Pancreas (tissue), 10 donors: ENCODE results near the gene CD244. TPM values are rescaled to one million over a fixed set of nuclear protein-coding genes. Genes with fewer than 3 reads are reported as not detected.
"Not testable (repeated sequence)": the region's sequence is repeated elsewhere in the genome, so short reads cannot be mapped to it uniquely, and the experiment has no call there.

Experiments used
- ATAC-seq, 4 donors: fragments of 200-7000 bp; cut with Tn5 transposase; one replicate each; pipeline versions ENCODE4 v1.8.0 to v1.9.1; 2020; ENCODE audit warnings: mild to moderate bottlenecking in 4 of 4, moderate library complexity in 4 of 4
- DNase-seq, 6 donors: peaks; one replicate each; pipeline ENCODE4 v3.0.0-alpha.2; 2020
- FAIRE-seq: peaks from 2 replicates; lab custom pipeline; 2012; peaks lifted over from hg19 to GRCh38; lab: Jason Lieb, UNC
- H3K27ac ChIP-seq, 4 donors: fragments of 200-600 bp; sonication (generic); 1 replicate in 3 of 4; 2 replicates in 1 of 4; pipeline versions ENCODE4 v1.5.0 to v1.8.0; 2020
- H3K27me3 ChIP-seq, 4 donors: fragments of 200-600 bp; one replicate each; pipeline ENCODE4 v1.8.0; 2021
- H3K36me3 ChIP-seq, 3 donors: fragments of 200-600 bp; sonication (generic) in 1 of 3; one replicate each; pipeline versions ENCODE4 v1.5.0 to v1.8.0; 2020 to 2021
- H3K4me1 ChIP-seq, 3 donors: fragments of 200-600 bp; one replicate each; pipeline ENCODE4 v1.8.0; 2021
- H3K4me3 ChIP-seq, 4 donors: fragments of 200-600 bp; sonication (generic) in 2 of 4; one replicate each; pipeline versions ENCODE4 v1.5.0 to v1.8.0; 2020 to 2021
- H3K9me3 ChIP-seq, 4 donors: fragments of 200-600 bp; one replicate each; pipeline ENCODE4 v1.8.0; 2021
- WGBS, 2 donors: extraction: QIAGEN DNeasy Blood & Tissue Kit; methylation state at CpG; one replicate each; pipeline ENCODE4 v1.1.7; 2013; 5-methylcytosine and 5-hydroxymethylcytosine counted together
- intact Hi-C, 3 donors: fragments of 100-400 bp; cut with DNase I; formaldehyde crosslinking; loops; one replicate each; pipeline versions ENCODE4 v1.11.1 to v1.14.2; 2022
- polyA plus RNA-seq, 2 donors: library from polyadenylated mRNA; stranded (reverse); fragments of 200-250 nt; gene quantifications; one replicate each; pipeline ENCODE4 v1.2.3, GENCODE V29; 2013
- total RNA-seq, 6 donors: library from RNA; stranded (reverse); fragmentation: NEBNext Ultra II Directional in 4 of 6; extraction: Animal tissue kit (Norgen Biotek cat#: 25700) in 4 of 6; gene quantifications; one replicate each; pipeline versions ENCODE4 v1.2.1 to v1.2.4, GENCODE V29; 2021 to 2023
- TF ChIP-seq, protein P1 (sequence below), 4 donors: fragments of 200-600 bp; sonication (generic) in 3 of 4; IDR thresholded peaks; one replicate each; pipeline versions ENCODE4 v1.5.0 to v1.8.0; 2021; ENCODE audit warnings: antibody characterized with exemption in 4 of 4
- donor health status: healthy with polysubstance abuse.
- donor health status: DM: no; HTN: no; CAD: no; lungs with moderate emphysema.
- donor health status: DM: no; HTN: no; CAD: no.
- donor health status: control.
- donor health status: control.
- donor health status: Bipolar disorder and iron deficiency.
- donor health status: DM: yes; HTN: yes; CAD: no.
- donor health status: DM: no; HTN: no; CAD: no.
- donor health status: DM: no; HTN: no; CAD: no.
- donor health status: DM: yes; HTN: yes; CAD: no.

CD244 gene
- total and polyA plus RNA-seq, 8 donors: 0.06 to 0.79 (median 0.14) TPM; not detected in 2

GRCh38 chr1:160907976-160908375 is 45.3 kb upstream of the CD244 start:
- ATAC-seq (peak in 2 of 4 donors; percentile 38 to 56), DNase-seq (peak in 2 of 6 donors; percentile 42 to 43), FAIRE-seq (no peak)
- WGBS, 2 donors: 36 to 39% methylated on average over 7 of the region's 7 CpGs
- Histone ChIP-seq H3K4me1 (peaks cover 0 to 3% (median 0%) of the 10 kb centered on the region in 3 donors), H3K4me3 (no peak overlapping the region), H3K9me3 (no peaks in the 10 kb centered on the region), H3K27me3 (no peaks in the 10 kb centered on the region), H3K36me3 (no peaks in the 10 kb centered on the region), H3K27ac (no peak overlapping the region)
- TF ChIP-seq, protein P1, sequence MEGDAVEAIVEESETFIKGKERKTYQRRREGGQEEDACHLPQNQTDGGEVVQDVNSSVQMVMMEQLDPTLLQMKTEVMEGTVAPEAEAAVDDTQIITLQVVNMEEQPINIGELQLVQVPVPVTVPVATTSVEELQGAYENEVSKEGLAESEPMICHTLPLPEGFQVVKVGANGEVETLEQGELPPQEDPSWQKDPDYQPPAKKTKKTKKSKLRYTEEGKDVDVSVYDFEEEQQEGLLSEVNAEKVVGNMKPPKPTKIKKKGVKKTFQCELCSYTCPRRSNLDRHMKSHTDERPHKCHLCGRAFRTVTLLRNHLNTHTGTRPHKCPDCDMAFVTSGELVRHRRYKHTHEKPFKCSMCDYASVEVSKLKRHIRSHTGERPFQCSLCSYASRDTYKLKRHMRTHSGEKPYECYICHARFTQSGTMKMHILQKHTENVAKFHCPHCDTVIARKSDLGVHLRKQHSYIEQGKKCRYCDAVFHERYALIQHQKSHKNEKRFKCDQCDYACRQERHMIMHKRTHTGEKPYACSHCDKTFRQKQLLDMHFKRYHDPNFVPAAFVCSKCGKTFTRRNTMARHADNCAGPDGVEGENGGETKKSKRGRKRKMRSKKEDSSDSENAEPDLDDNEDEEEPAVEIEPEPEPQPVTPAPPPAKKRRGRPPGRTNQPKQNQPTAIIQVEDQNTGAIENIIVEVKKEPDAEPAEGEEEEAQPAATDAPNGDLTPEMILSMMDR (IDR thresholded peaks at IDR 0.05): no peak
- intact Hi-C loops: no loop called here

DNA sequence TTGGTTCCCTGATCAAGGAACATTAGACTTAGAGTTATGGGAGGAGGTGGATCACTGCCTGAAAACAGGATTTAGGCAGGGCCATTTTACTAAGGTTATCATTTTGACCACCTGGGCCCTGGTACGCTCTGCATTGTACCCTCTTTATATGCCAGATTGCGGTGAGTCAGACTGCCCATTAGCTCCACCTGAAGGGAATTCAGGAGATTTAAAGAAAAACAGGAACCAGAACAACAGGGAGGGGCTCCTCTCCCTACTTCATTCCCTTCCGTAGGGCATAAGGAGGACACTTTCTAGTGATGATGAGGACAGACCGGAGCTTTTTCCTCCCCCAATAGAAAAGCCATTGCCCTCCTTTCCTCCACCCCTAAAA is 42.9 kb upstream of the CD244 start:
- intact Hi-C loops: no loop called here
- Histone ChIP-seq H3K27ac (no peak overlapping the region), H3K36me3 (no peaks in the 10 kb centered on the region), H3K9me3 (no peaks in the 10 kb centered on the region), H3K4me3 (no peak overlapping the region), H3K27me3 (no peaks in the 10 kb centered on the region), H3K4me1 (no peaks in the 10 kb centered on the region)
- FAIRE-seq (no peak), ATAC-seq (peak in 1 of 4 donors; percentile 63), DNase-seq (no peak)
- TF ChIP-seq, protein P1 (IDR thresholded peaks at IDR 0.05): no peak
- 76 to 81% methylated on average over 4 of the region's 4 CpGs for WGBS, 2 donors

DNA sequence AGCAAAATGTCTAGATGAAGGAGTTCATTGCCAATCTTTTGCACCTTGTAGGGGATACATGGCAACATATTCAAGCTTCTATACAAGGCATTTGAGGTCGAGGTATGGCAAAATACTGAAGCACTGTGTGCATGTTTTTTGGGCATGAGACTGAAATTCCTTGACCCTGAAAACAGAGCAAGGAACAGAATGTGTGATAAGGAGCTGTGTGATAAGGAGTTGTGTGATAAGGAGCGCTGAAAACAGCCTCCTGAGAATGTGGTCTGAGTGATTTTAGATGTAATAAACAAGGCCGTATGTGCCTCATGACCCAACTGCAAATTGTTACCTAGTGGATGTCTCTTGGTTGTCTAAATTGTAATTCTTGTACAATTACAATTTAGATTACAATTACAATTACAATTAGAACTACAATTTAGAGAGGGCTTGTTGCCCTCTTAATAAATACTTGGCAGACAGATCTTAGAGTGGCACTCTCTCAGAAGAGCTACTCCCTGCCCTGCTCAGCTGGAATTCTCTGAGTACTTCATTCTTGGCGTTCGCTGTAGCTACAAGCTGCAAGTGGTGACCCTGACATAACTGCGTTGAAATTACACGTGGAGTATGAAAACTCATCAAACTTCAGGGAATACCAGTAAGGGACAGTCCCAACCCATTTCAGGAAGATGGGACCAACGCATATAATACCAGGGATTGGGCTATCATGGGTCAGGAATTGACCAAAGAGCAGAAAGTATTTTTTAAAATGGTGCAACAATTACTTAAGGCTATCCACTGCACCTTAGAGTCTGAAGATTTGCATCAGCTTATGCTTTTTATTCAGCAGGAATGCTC is 42.3 kb upstream of the CD244 start:
- Histone ChIP-seq H3K9me3 (no peaks in the 10 kb centered on the region), H3K4me3 (no peak overlapping the region), H3K27ac (no peak overlapping the region), H3K27me3 (no peaks in the 10 kb centered on the region), H3K36me3 (no peaks in the 10 kb centered on the region), H3K4me1 (no peaks in the 10 kb centered on the region)
- no peak for FAIRE-seq
- intact Hi-C loops: no loop called here
- ATAC-seq: peak in 2 of 4 donors; percentile 58 to 69
- no peak for DNase-seq
- 38 to 42% methylated on average over 8 of the region's 8 CpGs for WGBS, 2 donors
- TF ChIP-seq, protein P1 (IDR thresholded peaks at IDR 0.05): no peak

GRCh38 chr1:160902251-160902650 is 39.6 kb upstream of the CD244 start:
- H3K9me3 ChIP-seq, H3K27ac ChIP-seq, DNase-seq, H3K4me3 ChIP-seq, FAIRE-seq, H3K36me3 ChIP-seq, intact Hi-C loops, ATAC-seq, H3K4me1 ChIP-seq, H3K27me3 ChIP-seq: not testable (repeated sequence)
- 80 to 91% methylated on average over 1 of the region's 1 CpG for WGBS, 2 donors

GRCh38 chr1:160901768-160902167 is 39.1 kb upstream of the CD244 start:
- Histone ChIP-seq H3K9me3 (no peaks in the 10 kb centered on the region), H3K27me3 (no peaks in the 10 kb centered on the region), H3K4me1 (no peaks in the 10 kb centered on the region), H3K4me3 (no peak overlapping the region), H3K27ac (no peak overlapping the region), H3K36me3 (no peaks in the 10 kb centered on the region)
- WGBS, 2 donors: 91 to 92% methylated on average over 2 of the region's 2 CpGs
- intact Hi-C loops: no loop called here
- ATAC-seq (no peak), FAIRE-seq (no peak), DNase-seq (no peak)
- TF ChIP-seq, protein P1 (IDR thresholded peaks at IDR 0.05): no peak

DNA sequence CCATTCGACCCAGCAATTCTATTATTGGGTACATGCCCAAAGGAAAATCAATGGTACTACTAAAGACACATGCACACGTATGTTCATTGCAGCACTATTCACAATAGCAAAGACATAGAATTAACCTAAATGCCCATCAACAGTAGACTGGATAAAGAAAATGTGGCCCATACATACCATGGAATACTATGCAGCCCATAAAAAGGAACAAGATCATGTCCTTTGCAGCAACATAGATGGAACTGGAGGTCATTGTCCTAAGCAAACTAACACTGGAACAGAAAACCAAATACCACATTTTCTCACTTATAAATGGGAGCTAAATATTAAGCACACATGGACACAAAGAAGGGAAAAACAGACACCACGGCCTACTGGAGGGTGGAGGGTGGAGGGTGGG is 38.0 kb upstream of the CD244 start:
- H3K27me3 ChIP-seq, FAIRE-seq, intact Hi-C loops, H3K4me1 ChIP-seq, DNase-seq, H3K9me3 ChIP-seq, H3K4me3 ChIP-seq, H3K36me3 ChIP-seq, ATAC-seq, H3K27ac ChIP-seq: not testable (repeated sequence)
- WGBS, 2 donors: 50 to 56% methylated on average over 3 of the region's 3 CpGs

GRCh38 chr1:160894368-160895135 is 31.9 kb upstream of the CD244 start:
- H3K36me3 ChIP-seq, H3K4me1 ChIP-seq, H3K27me3 ChIP-seq, H3K4me3 ChIP-seq, FAIRE-seq, intact Hi-C loops, H3K27ac ChIP-seq, ATAC-seq, DNase-seq, H3K9me3 ChIP-seq: not testable (repeated sequence)
- WGBS, 2 donors: 91 to 93% methylated on average over 18 of the region's 18 CpGs
